ENCODE results near the gene TTC7B. TPM values are rescaled to one million over a fixed set of nuclear protein-coding genes. Genes with fewer than 3 reads are reported as not detected.

TTC7B gene
- total and polyA plus RNA-seq, 10 of the 15 experiments (the other 5 are each of a cell fraction or from before 2014, with no cell fraction given): under 0.01 to 1.1 (median 0.26) TPM; not detected in 2

DNA sequence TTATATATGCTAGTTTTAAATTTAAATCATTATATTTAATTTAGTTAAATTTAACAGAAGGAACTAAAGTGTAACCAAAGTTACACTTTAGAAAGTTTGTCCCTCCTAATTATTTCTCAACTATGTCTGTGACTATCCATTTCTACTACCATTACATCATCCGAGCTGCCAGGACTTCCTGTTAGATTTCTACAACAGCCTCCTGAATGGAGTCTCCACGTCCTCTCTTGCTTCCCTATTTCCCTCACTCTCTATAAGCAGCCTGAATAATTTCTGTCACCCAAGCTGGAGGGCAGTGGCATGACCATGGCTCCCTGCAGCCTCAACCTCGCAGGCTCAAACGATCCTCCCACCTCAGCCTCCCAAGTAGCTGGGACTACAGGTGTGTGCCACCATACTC is 84.1 kb downstream of the TTC7B start:
- ChIA-PET RAD21 (ENCODE audit: unreplicated experiment) (no interaction called here), SMC1A (ENCODE audit: uncharacterized antibody, unreplicated experiment) (no interaction called here), POLR2A (interaction anchor here (0.6 kb wide), 1 partner anchor 360 kb away, joined by 3 read pairs; no protein-coding TSS in a partner anchor), CTCF (no interaction called here)
- intact Hi-C loops (cut with micrococcal nuclease; ENCODE audit: unreplicated experiment) (no loop called here), in situ Hi-C loops (cut with MboI) (no loop called here)
- TF ChIP-seq, protein P1, sequence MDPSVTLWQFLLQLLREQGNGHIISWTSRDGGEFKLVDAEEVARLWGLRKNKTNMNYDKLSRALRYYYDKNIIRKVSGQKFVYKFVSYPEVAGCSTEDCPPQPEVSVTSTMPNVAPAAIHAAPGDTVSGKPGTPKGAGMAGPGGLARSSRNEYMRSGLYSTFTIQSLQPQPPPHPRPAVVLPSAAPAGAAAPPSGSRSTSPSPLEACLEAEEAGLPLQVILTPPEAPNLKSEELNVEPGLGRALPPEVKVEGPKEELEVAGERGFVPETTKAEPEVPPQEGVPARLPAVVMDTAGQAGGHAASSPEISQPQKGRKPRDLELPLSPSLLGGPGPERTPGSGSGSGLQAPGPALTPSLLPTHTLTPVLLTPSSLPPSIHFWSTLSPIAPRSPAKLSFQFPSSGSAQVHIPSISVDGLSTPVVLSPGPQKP (IDR thresholded peaks at IDR 0.05; ENCODE audit: low read depth, low read length): no peak
- TF ChIP-seq TCF7 (IDR thresholded peaks at IDR 0.05; ENCODE audit: borderline replicate concordance) (no peak), FOS (IDR thresholded peaks at IDR 0.05; ENCODE audit: borderline replicate concordance, extremely low read depth, insufficient read length) (no peak), RBBP5 (conservative IDR thresholded peaks at IDR 0.05) (no peak), MEF2A (IDR thresholded peaks at IDR 0.05; ENCODE audit: insufficient read depth, low read depth, low read length) (no peak), SREBF1 (IDR thresholded peaks at IDR 0.05; ENCODE audit: low read length) (no peak), KLF5 (IDR thresholded peaks at IDR 0.05; ENCODE audit: partially characterized antibody) (no peak), SIX5 (IDR thresholded peaks at IDR 0.05; ENCODE audit: low read depth, low read length, severe bottlenecking) (no peak)
- no peak for DNase-seq (ENCODE audit: low read depth, low spot score)
- H3K36me3 ChIP-seq (ENCODE audit: control insufficient read depth in 2 of 2, insufficient read depth in 2 of 2, low read length in 1 of 2): no peaks in the 10 kb centered on the region
- H3K9ac ChIP-seq (ENCODE audit: control insufficient read depth, insufficient read depth, low read length): no peak overlapping the region
- no peaks in the 10 kb centered on the region for H3K79me2 ChIP-seq (ENCODE audit: control insufficient read depth, insufficient read depth, low read length)
- H2AFZ ChIP-seq (ENCODE audit: control insufficient read depth, low read depth, low read length): no peak overlapping the region
- H3K9me3 ChIP-seq (replicated peaks; ENCODE audit: control insufficient read depth, insufficient read depth, low read length): no peaks in the 10 kb centered on the region
- FAIRE-seq: no peak
- no peaks in the 10 kb centered on the region for H4K20me1 ChIP-seq (ENCODE audit: control insufficient read depth, insufficient read depth)
- BruUV-seq (replicated peaks): no TSS peak
- no peak overlapping the region for H3K27ac ChIP-seq (ENCODE audit: control insufficient read depth, insufficient read depth)
- 0 out of 4 replicates have a peak, but pooled peaks cover 0 to 2% of the 10 kb centered on the region in 2 experiments for H3K27me3 ChIP-seq (replicated peaks in 1 of 2; ENCODE audit: control insufficient read depth in 2 of 2, insufficient read depth in 2 of 2, low read length in 1 of 2)
- no peak overlapping the region for H3K4me3 ChIP-seq
- no peaks in the 10 kb centered on the region for H3K4me1 ChIP-seq (ENCODE audit: control insufficient read depth, insufficient read depth, low read length)
- 35% methylated on average over 4 of the region's 4 CpGs for WGBS (ENCODE audit: insufficient coverage, insufficient replicate concordance, low lambda C conversion rate, missing lambda C conversion rate)
- no peak for ATAC-seq
- no peak overlapping the region for H3K4me2 ChIP-seq (ENCODE audit: control insufficient read depth, insufficient read depth)
